HepG2 (cell line): ENCODE data around the gene RRAD. TPM values are rescaled to one million over a fixed set of nuclear protein-coding genes. Genes with fewer than 3 reads are reported as not detected.

Experiments
- FOXA1 ChIP-seq, 2 experiments: fragments of 450-650 bp in 1 of 2; sonication (generic) in 1 of 2; formaldehyde crosslinking in 1 of 2; IDR thresholded peaks; 2 replicates each; pipeline versions ENCODE4 v1.4.0 to v1.6.1; 2016 to 2020; ENCODE audit warnings: missing genetic modification reagents in 1 of 2
- GMEB2 ChIP-seq: IDR thresholded peaks from 2 replicates; pipeline ENCODE4 v1.6.1; 2016; ENCODE audit warnings: missing biosample characterization, missing genetic modification reagents, low read depth
- HMG20B ChIP-seq: conservative IDR thresholded peaks from 2 replicates; pipeline ENCODE4 v1.6.1; 2016; ENCODE audit warnings: missing genetic modification reagents, missing compliant biosample characterization
- IKZF5 ChIP-seq: IDR thresholded peaks from 2 replicates; pipeline ENCODE4 v1.6.1; 2018; ENCODE audit warnings: missing genetic modification reagents, mild to moderate bottlenecking, missing compliant biosample characterization
- MXD1 ChIP-seq: sonication (generic); formaldehyde crosslinking; IDR thresholded peaks from 2 replicates; pipeline ENCODE4 v1.4.0; 2020; ENCODE audit warnings: mild to moderate bottlenecking, missing genetic modification reagents
- SNAI1 ChIP-seq: sonication (generic); formaldehyde crosslinking; IDR thresholded peaks from 2 replicates; pipeline ENCODE4 v1.5.0; 2020; ENCODE audit warnings: mild to moderate bottlenecking, missing genetic modification reagents, borderline replicate concordance
- TEAD3 ChIP-seq: optimal IDR thresholded peaks from 2 replicates; pipeline ENCODE3; 2016; ENCODE audit warnings: borderline replicate concordance
- THAP8 ChIP-seq: sonication (generic); formaldehyde crosslinking; IDR thresholded peaks from 2 replicates; pipeline ENCODE4 v1.5.1; 2020; ENCODE audit warnings: missing genetic modification reagents, mild to moderate bottlenecking, borderline replicate concordance
- ZBTB14 ChIP-seq: sonication (generic); formaldehyde crosslinking; IDR thresholded peaks from 2 replicates; pipeline ENCODE4 v1.4.0; 2020; ENCODE audit warnings: missing genetic modification reagents
- ZNF142 ChIP-seq: sonication (generic); formaldehyde crosslinking; IDR thresholded peaks from 2 replicates; pipeline ENCODE4 v1.4.0; 2020; ENCODE audit warnings: missing genetic modification reagents
- ZNF354B ChIP-seq: sonication (generic); formaldehyde crosslinking; IDR thresholded peaks from 2 replicates; pipeline ENCODE4 v1.8.0; 2022; ENCODE audit warnings: mild to moderate bottlenecking, missing genetic modification reagents
- ZNF460 ChIP-seq: sonication (generic); formaldehyde crosslinking; IDR thresholded peaks from 2 replicates; pipeline ENCODE4 v1.5.1; 2020; ENCODE audit warnings: missing genetic modification reagents, mild to moderate bottlenecking, borderline replicate concordance
- ZNF569 ChIP-seq: sonication (generic); formaldehyde crosslinking; IDR thresholded peaks from 2 replicates; pipeline ENCODE4 v1.5.0; 2020; ENCODE audit warnings: mild to moderate bottlenecking, missing genetic modification reagents, moderate library complexity, borderline replicate concordance
- ZNF639 ChIP-seq: conservative IDR thresholded peaks from 2 replicates; pipeline ENCODE4 v1.6.1; 2018; ENCODE audit warnings: missing genetic modification reagents
- polyA plus RNA-seq, 8 experiments: library from polyadenylated mRNA; depleted of rRNA in 3 of 8; stranded (reverse) in 7 of 8; unstranded in 1 of 8; fragments of >200 nt; fragmentation: Illumina TruSeq in 4 of 8; extraction: Trizol in 4 of 8; gene quantifications; 2 replicates each; pipeline versions ENCODE4 v1.2.1 to v1.2.3, GENCODE V29; 2011 to 2016; ENCODE audit warnings: low read depth in 4 of 8, missing spikeins in 1 of 8, mixed read lengths in 1 of 8; ENCODE audit not compliant: insufficient read depth in 1 of 8
- total RNA-seq, 5 experiments: library from RNA; depleted of rRNA; stranded (reverse); fragments of >200 nt; fragmentation: Illumina TruSeq; extraction: Trizol; gene quantifications; 2 replicates each; pipeline ENCODE4 v1.2.3, GENCODE V29; 2016; ENCODE audit warnings: low read depth in 1 of 5

The RRAD gene
- total and polyA plus RNA-seq, 2 of the 13 experiments (the other 11 are each of a cell fraction or from before 2014, with no cell fraction given), result 0.80 to 1.1 TPM

GRCh38 chr16:66904846-66905632 is 20.3 kb downstream of the RRAD start (continued):
- TF ChIP-seq ZNF460 (CRISPR knock-in tag) (no peak), GMEB2 (CRISPR knock-in tag) (no peak), ZBTB14 (CRISPR knock-in tag) (no peak), HMG20B (CRISPR knock-in tag) (no peak; the same call in 1 of the 2 replicates), SNAI1 (CRISPR knock-in tag) (no peak), ZNF142 (CRISPR knock-in tag) (0 out of 2 replicates have a peak, but pooled peaks have one; percentile 7), ZNF569 (CRISPR knock-in tag) (no peak), THAP8 (CRISPR knock-in tag) (peak; percentile 69; the same call in 1 of the 2 replicates), ZNF639 (no peak), MXD1 (CRISPR knock-in tag) (no peak), FOXA1 (IDR thresholded peaks at IDR 0.05) (no peak), FOXA1 (CRISPR knock-in tag; IDR thresholded peaks at IDR 0.05) (peak; percentile 92), ZNF354B (no peak), IKZF5 (CRISPR knock-in tag) (peak; percentile 52; the same call in 1 of the 2 replicates), TEAD3 (peak; percentile 93)
